Natural killer cell (primary cell): ENCODE data around the gene DDX54. TPM values are rescaled to one million over a fixed set of nuclear protein-coding genes. Genes with fewer than 3 reads are reported as not detected.
A peak's percentile ranks its signal among the peaks of the same experiment; 100 is the strongest.

Experiments
- ATAC-seq, 3 donors: fragments of 150-1000 bp in 2 of 3; fragments of 200-7000 bp in 1 of 3; cut with Tn5 transposase; 1 replicate in 1 of 3; 2 replicates in 2 of 3; pipeline ENCODE4 v1.10.0; 2021; ENCODE audit warnings: mild to moderate bottlenecking in 2 of 3, moderate library complexity in 2 of 3
- DNase-seq, 2 donors: peaks; one replicate each; pipeline versions ENCODE4 v3.0.0 to v3.0.0-alpha.2; 2013 to 2021; ENCODE audit warnings: mixed read lengths in 1 of 2
- H3K27ac ChIP-seq: one replicate; pipeline ENCODE4 v1.5.1; 2013; ENCODE audit warnings: mild to moderate bottlenecking, low read length
- H3K27me3 ChIP-seq: one replicate; pipeline ENCODE4 v1.6.1; 2013; ENCODE audit warnings: low read length; ENCODE audit not compliant: control insufficient read depth, insufficient read depth
- H3K36me3 ChIP-seq: one replicate; pipeline ENCODE4 v1.6.1; 2013; ENCODE audit warnings: low read length; ENCODE audit not compliant: control insufficient read depth, insufficient read depth
- H3K4me1 ChIP-seq: one replicate; pipeline ENCODE4 v1.6.1; 2013; ENCODE audit warnings: low read length; ENCODE audit not compliant: control insufficient read depth, insufficient read depth
- H3K4me3 ChIP-seq: one replicate; pipeline ENCODE4 v1.5.1; 2013; ENCODE audit warnings: low read length
- H3K9me3 ChIP-seq: one replicate; pipeline ENCODE4 v1.6.1; 2013; ENCODE audit warnings: low read length; ENCODE audit not compliant: control insufficient read depth, insufficient read depth
- H3K27ac Mint-ChIP-seq, 2 donors: one replicate each; pipeline ENCODE4 v1.8.0; 2022; ENCODE audit warnings: mild to moderate bottlenecking in 2 of 2, mixed read lengths in 2 of 2, moderate library complexity in 1 of 2
- H3K27me3 Mint-ChIP-seq, 2 donors: one replicate each; pipeline ENCODE4 v1.8.0; 2022; ENCODE audit warnings: low read depth in 2 of 2, mixed read lengths in 2 of 2
- H3K36me3 Mint-ChIP-seq: one replicate; pipeline ENCODE4 v1.8.0; 2022; ENCODE audit warnings: mixed read lengths
- H3K4me1 Mint-ChIP-seq, 2 donors: one replicate each; pipeline ENCODE4 v1.8.0; 2022; ENCODE audit warnings: mixed read lengths in 2 of 2
- H3K4me3 Mint-ChIP-seq: one replicate; pipeline ENCODE4 v1.8.0; 2022; ENCODE audit warnings: mild to moderate bottlenecking, moderate library complexity, mixed read lengths
- H3K9me3 Mint-ChIP-seq, 2 donors: one replicate each; pipeline ENCODE4 v1.8.0; 2022; ENCODE audit warnings: mixed read lengths in 2 of 2
- CTCF ChIP-seq: fragments of 200-600 bp; IDR thresholded peaks from one replicate; pipeline ENCODE4 v1.8.0; 2022; ENCODE audit warnings: antibody characterized with exemption
- WGBS: methylation state at CpG from one replicate; pipeline ENCODE4 v1.1.7; 2013; ENCODE audit warnings: missing lambda C conversion rate; ENCODE audit not compliant: insufficient coverage; 5-methylcytosine and 5-hydroxymethylcytosine counted together
- intact Hi-C: fragments of 100-400 bp; cut with micrococcal nuclease; formaldehyde crosslinking; loops from one replicate; pipeline ENCODE4 v1.14.2; 2022
- total RNA-seq, 4 donors: library from RNA; stranded (reverse); fragments of 120-200 nt in 1 of 4; gene quantifications; one replicate each; pipeline versions ENCODE4 v1.2.3 to v1.2.4, GENCODE V29; 2013 to 2022

DDX54 gene
- total RNA-seq, 3 donors from 2014 or later (not counting 1 experiment from before 2014, with no cell fraction given): 84.6 to 100 (median 97.1) TPM

- Mint-ChIP-seq H3K4me3 (no peak overlapping the region), H3K27ac (no peak overlapping the region), H3K9me3 (no peaks in the 10 kb centered on the region), H3K27me3 (peaks cover 18 to 26% of the 10 kb centered on the region in 2 donors), H3K36me3 (peaks cover 9% of the 10 kb centered on the region), H3K4me1 (peaks cover 8 to 17% of the 10 kb centered on the region in 2 donors)
- whole genome bisulfite sequencing: 76% methylated on average over 12 of the region's 12 CpGs
- Histone ChIP-seq H3K36me3 (peaks cover 20% of the 10 kb centered on the region), H3K27ac (no peak overlapping the region), H3K9me3 (no peaks in the 10 kb centered on the region), H3K4me3 (no peak overlapping the region), H3K4me1 (peaks cover 32% of the 10 kb centered on the region), H3K27me3 (peaks cover 11% of the 10 kb centered on the region)
- no peak for TF ChIP-seq CTCF
- intact Hi-C loops: no loop called here
- ATAC-seq: no peak
- no peak for DNase-seq
Observed at GRCh38 chr12:113155060-113155459, 30.2 kb downstream of the DDX54 start.

GRCh38 chr12:113154351-113154973 is 30.8 kb downstream of the DDX54 start:
- ATAC-seq: peak in 2 of 3 donors; percentile 15 to 17
- Histone ChIP-seq H3K36me3 (peaks cover 14% of the 10 kb centered on the region), H3K4me3 (no peak overlapping the region), H3K9me3 (no peaks in the 10 kb centered on the region), H3K27me3 (peaks cover 11% of the 10 kb centered on the region), H3K27ac (no peak overlapping the region), H3K4me1 (peaks cover 32% of the 10 kb centered on the region)
- Mint-ChIP-seq H3K4me3 (no peak overlapping the region), H3K27me3 (peaks cover 18 to 29% of the 10 kb centered on the region in 2 donors), H3K27ac (no peak overlapping the region), H3K36me3 (peaks cover 9% of the 10 kb centered on the region), H3K9me3 (no peaks in the 10 kb centered on the region), H3K4me1 (peaks cover 8 to 17% of the 10 kb centered on the region in 2 donors)
- no peak for TF ChIP-seq CTCF
- DNase-seq: peak in 1 of 2 donors; percentile 43
- WGBS: 6% methylated on average over 51 of the region's 51 CpGs
- intact Hi-C loops: no loop called here

GRCh38 chr12:113152835-113153814 is 32.2 kb downstream of the DDX54 start:
- Mint-ChIP-seq H3K9me3 (no peaks in the 10 kb centered on the region), H3K36me3 (peaks cover 9% of the 10 kb centered on the region), H3K27me3 (peaks cover 18 to 29% of the 10 kb centered on the region in 2 donors), H3K4me3 (peak overlapping the region; percentile 81), H3K27ac (no peak overlapping the region), H3K4me1 (peaks cover 8 to 17% of the 10 kb centered on the region in 2 donors)
- TF ChIP-seq CTCF: no peak
- peak; percentile 48 to 65 (median 61) for ATAC-seq
- Histone ChIP-seq H3K4me3 (peak overlapping the region; percentile 27), H3K36me3 (peaks cover 3% of the 10 kb centered on the region), H3K27ac (no peak overlapping the region), H3K27me3 (peaks cover 11% of the 10 kb centered on the region), H3K9me3 (no peaks in the 10 kb centered on the region), H3K4me1 (peaks cover 32% of the 10 kb centered on the region)
- intact Hi-C loops: no loop called here
- WGBS: 2% methylated on average over 66 of the region's 70 CpGs
- peak in 1 of 2 donors; percentile 84 for DNase-seq
